IMR-90 (cell line): ENCODE measurements around the gene CREB3L1. TPM values are rescaled to one million over a fixed set of nuclear protein-coding genes. Genes with fewer than 3 reads are reported as not detected.

ENCODE experiments used
- ATAC-seq: fragments of 200-7000 bp; cut with Tn5 transposase; 2 replicates; pipeline ENCODE4 v1.9.1; 2020; ENCODE audit warnings: low read depth, mild to moderate bottlenecking, moderate library complexity
- BruUV-seq: library from RNA; stranded (reverse); fragments of 400-500 nt; replicated peaks from 2 replicates; lab custom pipeline; 2021; lab: Mats Ljungman, UMichigan
- CTCF ChIA-PET: fragments of 300-600 bp; formaldehyde crosslinking; extraction: SDS; loops from one replicate; lab custom pipeline; 2021; ENCODE audit warnings: antibody characterized with exemption; lab: Yijun Ruan, JAX
- POLR2A ChIA-PET: fragments of 300-600 bp; sonication (Branson Sonifier 250); formaldehyde crosslinking; loops from one replicate; lab custom pipeline; 2022; ENCODE audit warnings: antibody characterized with exemption; ENCODE audit not compliant: unreplicated experiment; lab: Charles Lee
- DNase-seq: peaks from one replicate; pipeline ENCODE4 v3.0.0; 2013
- H2AFZ ChIP-seq: replicated peaks from 2 replicates; pipeline ENCODE3; 2013; ENCODE audit warnings: low read length, mild to moderate bottlenecking; ENCODE audit not compliant: poor library complexity
- H2AK5ac ChIP-seq: 2 replicates; pipeline ENCODE4 v1.6.1; 2013; ENCODE audit warnings: low read depth, low read length, inconsistent platforms
- H2AK9ac ChIP-seq: replicated peaks from 2 replicates; pipeline ENCODE3; 2013; ENCODE audit warnings: mild to moderate bottlenecking, low read depth, low read length, moderate library complexity; ENCODE audit not compliant: poor library complexity
- H2BK120ac ChIP-seq: 2 replicates; pipeline ENCODE4 v1.6.1; 2013; ENCODE audit warnings: low read depth, low read length, inconsistent platforms
- H2BK15ac ChIP-seq: 3 replicates; pipeline ENCODE4 v1.6.1; 2013; ENCODE audit warnings: low read depth, low read length, inconsistent platforms
- H2BK20ac ChIP-seq: 2 replicates; pipeline ENCODE4 v1.6.1; 2013; ENCODE audit warnings: low read depth, mild to moderate bottlenecking, inconsistent platforms, low read length, moderate library complexity
- H2BK5ac ChIP-seq: 2 replicates; pipeline ENCODE4 v1.6.1; 2013; ENCODE audit warnings: mild to moderate bottlenecking, low read depth, low read length, inconsistent platforms; ENCODE audit not compliant: poor library complexity, severe bottlenecking
- H3K14ac ChIP-seq: replicated peaks from 2 replicates; pipeline ENCODE4 v1.6.1; 2013; ENCODE audit warnings: low read depth, low read length, inconsistent platforms
- H3K18ac ChIP-seq: 2 replicates; pipeline ENCODE4 v1.6.1; 2013; ENCODE audit warnings: low read depth, low read length, control low read depth
- H3K23ac ChIP-seq: 2 replicates; pipeline ENCODE4 v1.6.1; 2013; ENCODE audit warnings: low read depth, low read length, inconsistent platforms
- H3K27ac ChIP-seq: 2 replicates; pipeline ENCODE4 v1.5.1; 2013; ENCODE audit warnings: mild to moderate bottlenecking, control low read depth, low read length; ENCODE audit not compliant: insufficient read depth
- H3K27me3 ChIP-seq: 2 replicates; pipeline ENCODE4 v1.6.1; 2013; ENCODE audit warnings: low read length; ENCODE audit not compliant: control insufficient read depth, insufficient read depth
- H3K36me3 ChIP-seq: 2 replicates; pipeline ENCODE4 v1.6.1; 2013; ENCODE audit warnings: low read length, mixed read lengths; ENCODE audit not compliant: control insufficient read depth, insufficient read depth
- H3K4ac ChIP-seq: 2 replicates; pipeline ENCODE4 v1.6.1; 2013; ENCODE audit warnings: low read depth, low read length, inconsistent platforms
- H3K4me1 ChIP-seq: 2 replicates; pipeline ENCODE4 v1.6.1; 2013; ENCODE audit warnings: low read length, mixed read lengths; ENCODE audit not compliant: control insufficient read depth, insufficient read depth
- H3K4me2 ChIP-seq: 2 replicates; pipeline ENCODE4 v1.6.1; 2013; ENCODE audit warnings: low read depth, mild to moderate bottlenecking, control low read depth, low read length, moderate library complexity
- H3K4me3 ChIP-seq: 2 replicates; pipeline ENCODE4 v1.5.1; 2013; ENCODE audit warnings: low read depth, mild to moderate bottlenecking, control low read depth, low read length, moderate library complexity; ENCODE audit not compliant: insufficient read depth
- H3K56ac ChIP-seq: 2 replicates; pipeline ENCODE4 v1.6.1; 2013; ENCODE audit warnings: low read length, inconsistent platforms; ENCODE audit not compliant: insufficient read depth; ENCODE audit errors: extremely low read depth
- H3K79me1 ChIP-seq, 2 experiments: 2 replicates each; pipeline ENCODE4 v1.6.1; 2013; ENCODE audit warnings: low read length in 2 of 2, inconsistent platforms in 1 of 2, low read depth in 1 of 2
- H3K9ac ChIP-seq: 2 replicates; pipeline ENCODE4 v1.6.1; 2013; ENCODE audit warnings: low read depth, low read length, control low read depth
- H3K9me1 ChIP-seq: 2 replicates; pipeline ENCODE4 v1.6.1; 2013; ENCODE audit warnings: low read length, inconsistent platforms; ENCODE audit not compliant: insufficient read depth
- H3K9me3 ChIP-seq: 2 replicates; pipeline ENCODE4 v1.6.1; 2013; ENCODE audit warnings: low read length; ENCODE audit not compliant: control insufficient read depth, insufficient read depth
- H4K20me1 ChIP-seq: 2 replicates; pipeline ENCODE4 v1.6.1; 2013; ENCODE audit warnings: low read length, inconsistent platforms; ENCODE audit not compliant: insufficient read depth
- H4K5ac ChIP-seq: 2 replicates; pipeline ENCODE4 v1.6.1; 2013; ENCODE audit warnings: mild to moderate bottlenecking, low read depth, low read length, control low read depth
- H4K8ac ChIP-seq, 2 experiments: 2 replicates each; pipeline ENCODE4 v1.6.1; 2013; ENCODE audit warnings: low read depth in 2 of 2, low read length in 2 of 2, control low read depth in 1 of 2, inconsistent platforms in 1 of 2
- H4K91ac ChIP-seq: 2 replicates; pipeline ENCODE4 v1.6.1; 2013; ENCODE audit warnings: low read depth, low read length, inconsistent platforms; ENCODE audit not compliant: insufficient read depth
- BHLHE40 ChIP-seq: fragments of 150-350 bp; IDR thresholded peaks from 2 replicates; pipeline ENCODE4 v1.6.1; 2016; ENCODE audit warnings: mild to moderate bottlenecking, low read depth, low read length
- CEBPB ChIP-seq: IDR thresholded peaks from 2 replicates; pipeline ENCODE4 v1.6.1; 2012; ENCODE audit warnings: low read depth, low read length, improper control_type of control experiment
- CHD1 ChIP-seq: IDR thresholded peaks from 2 replicates; pipeline ENCODE4 v1.6.1; 2012; ENCODE audit warnings: low read depth, low read length, improper control_type of control experiment
- FOS ChIP-seq: fragments of 150-350 bp; IDR thresholded peaks from 2 replicates; pipeline ENCODE4 v1.6.1; 2016; ENCODE audit warnings: low read depth, low read length
- MAFK ChIP-seq: IDR thresholded peaks from 2 replicates; pipeline ENCODE4 v1.6.1; 2012; ENCODE audit warnings: low read depth, low read length, improper control_type of control experiment
- MXI1 ChIP-seq: IDR thresholded peaks from 2 replicates; pipeline ENCODE4 v1.6.1; 2012; ENCODE audit warnings: low read depth, mild to moderate bottlenecking, low read length, moderate library complexity, borderline replicate concordance
- NFE2L2 ChIP-seq: fragments of 150-350 bp; IDR thresholded peaks from 2 replicates; pipeline ENCODE4 v1.6.1; 2016; ENCODE audit warnings: low read depth, mild to moderate bottlenecking, low read length
- POLR2A ChIP-seq: IDR thresholded peaks from 2 replicates; pipeline ENCODE4 v1.6.1; 2012; ENCODE audit warnings: mild to moderate bottlenecking, low read depth, low read length
- RAD21 ChIP-seq: IDR thresholded peaks from 2 replicates; pipeline ENCODE4 v1.6.1; 2012; ENCODE audit warnings: low read length, improper control_type of control experiment
- RCOR1 ChIP-seq: IDR thresholded peaks from 2 replicates; pipeline ENCODE4 v1.6.1; 2012; ENCODE audit warnings: mild to moderate bottlenecking, low read length, improper control_type of control experiment; ENCODE audit not compliant: insufficient replicate concordance
- SMC3 ChIP-seq: fragments of 150-350 bp; IDR thresholded peaks from 2 replicates; pipeline ENCODE4 v1.6.1; 2016; ENCODE audit warnings: low read depth, mild to moderate bottlenecking, antibody characterized with exemption, low read length, moderate library complexity
- WGBS, 2 experiments: methylation state at CpG; one replicate each; pipeline versions ENCODE4 v1.1.5 to v1.1.7; 2013; ENCODE audit warnings: missing lambda C conversion rate in 2 of 2; ENCODE audit not compliant: insufficient read length in 1 of 2; ENCODE audit errors: extremely low coverage in 2 of 2; 5-methylcytosine and 5-hydroxymethylcytosine counted together
- dilution Hi-C: fragments of 300-500 bp; cut with HindIII; formaldehyde crosslinking; loops from one replicate; pipeline ENCODE4 v1.14.3; 2018; ENCODE audit warnings: low sequenced_read_pairs; ENCODE audit not compliant: unreplicated experiment
- in situ Hi-C: fragments of 300-500 bp; cut with MboI; formaldehyde crosslinking; loops from 3 replicates; pipeline ENCODE4 v1.14.3; 2019; ENCODE audit warnings: low sequenced_read_pairs, inconsistent platforms, mixed read lengths
- intact Hi-C: fragments of 100-400 bp; cut with micrococcal nuclease; formaldehyde crosslinking; loops from 2 replicates; pipeline ENCODE4 v1.10.0; 2022
- polyA plus RNA-seq, 3 experiments: library from polyadenylated mRNA; depleted of rRNA; stranded (reverse); fragments of >200 nt; gene quantifications; 2 replicates each; pipeline ENCODE4 v1.2.3, GENCODE V29; 2012; ENCODE audit warnings: low replicate concordance in 1 of 3
- total RNA-seq: library from RNA; depleted of rRNA; stranded (reverse); fragments of >200 nt; gene quantifications from 2 replicates; pipeline ENCODE4 v1.2.3, GENCODE V29; 2012
- TF ChIP-seq, protein P1 (sequence below): fragments of 150-350 bp; IDR thresholded peaks from 2 replicates; pipeline ENCODE4 v1.6.1; 2017; ENCODE audit warnings: mild to moderate bottlenecking, antibody characterized with exemption, low read length, low read depth
- TF ChIP-seq, protein P2 (sequence below): conservative IDR thresholded peaks from 2 replicates; pipeline ENCODE4 v1.5.1; 2012; ENCODE audit warnings: mild to moderate bottlenecking, low read depth, low read length, improper control_type of control experiment

CREB3L1 gene
- total and polyA plus RNA-seq, 2 of the 4 experiments (the other 2 are of a cell fraction): 8.1 to 82.3 TPM

DNA sequence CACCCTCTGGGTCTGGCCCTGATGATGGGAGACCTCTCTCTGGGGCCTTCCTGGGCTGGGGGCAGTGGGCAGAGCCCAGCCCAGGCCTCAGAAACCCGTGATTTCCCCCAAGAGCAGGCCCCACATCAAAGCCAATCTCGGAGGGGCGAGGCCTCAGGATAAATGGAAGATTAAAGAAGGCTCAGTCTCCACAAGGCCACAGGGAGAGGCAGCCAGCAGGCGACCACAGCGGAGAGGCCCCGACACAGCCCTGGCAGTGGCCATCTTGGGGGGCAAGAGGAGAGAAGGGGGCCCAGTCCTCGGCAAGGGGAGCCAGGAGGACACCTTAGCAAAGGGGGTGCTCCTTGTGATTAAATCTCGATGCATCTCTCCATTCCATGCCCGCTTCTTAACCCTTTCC is 12.5 kb upstream of the CREB3L1 start:
- no peaks in the 10 kb centered on the region for H3K9me3 ChIP-seq
- dilution Hi-C loops: no loop called here
- H3K79me1 ChIP-seq: no peaks in the 10 kb centered on the region
- no peak overlapping the region for H3K56ac ChIP-seq
- DNase-seq: no peak
- intact Hi-C loops: no loop called here
- WGBS, 2 experiments: 96% methylated on average over 3 of the region's 9 CpGs; no CpG with 5 or more reads in 1 of the 2 experiments
- no peak overlapping the region for H3K9ac ChIP-seq
- H2AFZ ChIP-seq: no peak overlapping the region
- H3K9me1 ChIP-seq: 0 out of 2 replicates have a peak, but pooled peaks cover 3% of the 10 kb centered on the region
- no peaks in the 10 kb centered on the region for H3K36me3 ChIP-seq
- H4K5ac ChIP-seq: no peak overlapping the region
- H3K4ac ChIP-seq: no peak overlapping the region
- H2BK20ac ChIP-seq: no peak overlapping the region
- no peak overlapping the region for H4K8ac ChIP-seq
- no peak overlapping the region for H2AK5ac ChIP-seq
- ChIA-PET CTCF (interaction anchor here (0.7 kb wide), 1 partner anchor 30 kb away, joined by 3 read pairs; no protein-coding TSS in a partner anchor), POLR2A (no interaction called here)
- H3K27me3 ChIP-seq: peaks cover 2% of the 10 kb centered on the region; the same call in 1 of the 2 replicates
- H2BK15ac ChIP-seq: no peak overlapping the region
- H3K27ac ChIP-seq: no peak overlapping the region
- H2AK9ac ChIP-seq: no peak overlapping the region
- H3K18ac ChIP-seq: no peak overlapping the region
- H3K14ac ChIP-seq: no peak overlapping the region
- H3K23ac ChIP-seq: no peak overlapping the region
- H2BK120ac ChIP-seq: no peak overlapping the region
- TF ChIP-seq RAD21: no peak
- TF ChIP-seq BHLHE40: no peak
- TF ChIP-seq, protein P1, sequence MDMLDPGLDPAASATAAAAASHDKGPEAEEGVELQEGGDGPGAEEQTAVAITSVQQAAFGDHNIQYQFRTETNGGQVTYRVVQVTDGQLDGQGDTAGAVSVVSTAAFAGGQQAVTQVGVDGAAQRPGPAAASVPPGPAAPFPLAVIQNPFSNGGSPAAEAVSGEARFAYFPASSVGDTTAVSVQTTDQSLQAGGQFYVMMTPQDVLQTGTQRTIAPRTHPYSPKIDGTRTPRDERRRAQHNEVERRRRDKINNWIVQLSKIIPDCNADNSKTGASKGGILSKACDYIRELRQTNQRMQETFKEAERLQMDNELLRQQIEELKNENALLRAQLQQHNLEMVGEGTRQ: no peak
- TF ChIP-seq RCOR1: no peak
- TF ChIP-seq MXI1: no peak
- no peak for TF ChIP-seq MAFK
- no peak for TF ChIP-seq CEBPB
- TF ChIP-seq SMC3: no peak
- TF ChIP-seq CHD1: no peak
- TF ChIP-seq FOS: no peak
- no peak for TF ChIP-seq POLR2A
- TF ChIP-seq NFE2L2: no peak
- TF ChIP-seq, protein P2, sequence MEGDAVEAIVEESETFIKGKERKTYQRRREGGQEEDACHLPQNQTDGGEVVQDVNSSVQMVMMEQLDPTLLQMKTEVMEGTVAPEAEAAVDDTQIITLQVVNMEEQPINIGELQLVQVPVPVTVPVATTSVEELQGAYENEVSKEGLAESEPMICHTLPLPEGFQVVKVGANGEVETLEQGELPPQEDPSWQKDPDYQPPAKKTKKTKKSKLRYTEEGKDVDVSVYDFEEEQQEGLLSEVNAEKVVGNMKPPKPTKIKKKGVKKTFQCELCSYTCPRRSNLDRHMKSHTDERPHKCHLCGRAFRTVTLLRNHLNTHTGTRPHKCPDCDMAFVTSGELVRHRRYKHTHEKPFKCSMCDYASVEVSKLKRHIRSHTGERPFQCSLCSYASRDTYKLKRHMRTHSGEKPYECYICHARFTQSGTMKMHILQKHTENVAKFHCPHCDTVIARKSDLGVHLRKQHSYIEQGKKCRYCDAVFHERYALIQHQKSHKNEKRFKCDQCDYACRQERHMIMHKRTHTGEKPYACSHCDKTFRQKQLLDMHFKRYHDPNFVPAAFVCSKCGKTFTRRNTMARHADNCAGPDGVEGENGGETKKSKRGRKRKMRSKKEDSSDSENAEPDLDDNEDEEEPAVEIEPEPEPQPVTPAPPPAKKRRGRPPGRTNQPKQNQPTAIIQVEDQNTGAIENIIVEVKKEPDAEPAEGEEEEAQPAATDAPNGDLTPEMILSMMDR: no peak
- ATAC-seq: no peak
- H3K4me1 ChIP-seq: no peaks in the 10 kb centered on the region
- no peak overlapping the region for H3K4me3 ChIP-seq
- no peak overlapping the region for H3K4me2 ChIP-seq
- no peaks in the 10 kb centered on the region for H4K20me1 ChIP-seq
- no peak overlapping the region for H2BK5ac ChIP-seq
- in situ Hi-C loops: no loop called here
- no peak overlapping the region for H4K91ac ChIP-seq
- no TSS peak for BruUV-seq
